Stimulated activated memory B cell treated with anti-CD40 and anti-IgM and Interleukin-4, amounts not matched to agents 10 μg/mL and 1 μg/mL and 100 μg/mL, for 72 hours (primary cell): Measurements from ENCODE around the gene PDGFD.

Experiments
- ATAC-seq: fragments of 150-1000 bp; cut with Tn5 transposase; 2 replicates; pipeline ENCODE4 v1.10.0; 2021
- H3K27ac Mint-ChIP-seq: one replicate; pipeline ENCODE4 v1.8.0; 2022; ENCODE audit warnings: mild to moderate bottlenecking, mixed read lengths
- H3K27me3 Mint-ChIP-seq: one replicate; pipeline ENCODE4 v1.8.0; 2022; ENCODE audit warnings: mixed read lengths
- H3K36me3 Mint-ChIP-seq: one replicate; pipeline ENCODE4 v1.8.0; 2022; ENCODE audit warnings: mixed read lengths
- H3K4me1 Mint-ChIP-seq: one replicate; pipeline ENCODE4 v1.8.0; 2022; ENCODE audit warnings: mixed read lengths
- H3K4me3 Mint-ChIP-seq: one replicate; pipeline ENCODE4 v1.8.0; 2022; ENCODE audit warnings: mild to moderate bottlenecking, moderate library complexity, mixed read lengths
- H3K9me3 Mint-ChIP-seq: one replicate; pipeline ENCODE4 v1.8.0; 2022; ENCODE audit warnings: mixed read lengths

The PDGFD gene

GRCh38 chr11:104091281-104092096 lies 72.5 kb downstream of the PDGFD start:
- no peaks in the 10 kb centered on the region for H3K36me3 Mint-ChIP-seq
- no peak overlapping the region for H3K4me3 Mint-ChIP-seq
- ATAC-seq = no peak
- peaks cover 10% of the 10 kb centered on the region for H3K27me3 Mint-ChIP-seq
- H3K27ac Mint-ChIP-seq = no peak overlapping the region
- H3K9me3 Mint-ChIP-seq = no peaks in the 10 kb centered on the region
- H3K4me1 Mint-ChIP-seq = no peaks in the 10 kb centered on the region

DNA sequence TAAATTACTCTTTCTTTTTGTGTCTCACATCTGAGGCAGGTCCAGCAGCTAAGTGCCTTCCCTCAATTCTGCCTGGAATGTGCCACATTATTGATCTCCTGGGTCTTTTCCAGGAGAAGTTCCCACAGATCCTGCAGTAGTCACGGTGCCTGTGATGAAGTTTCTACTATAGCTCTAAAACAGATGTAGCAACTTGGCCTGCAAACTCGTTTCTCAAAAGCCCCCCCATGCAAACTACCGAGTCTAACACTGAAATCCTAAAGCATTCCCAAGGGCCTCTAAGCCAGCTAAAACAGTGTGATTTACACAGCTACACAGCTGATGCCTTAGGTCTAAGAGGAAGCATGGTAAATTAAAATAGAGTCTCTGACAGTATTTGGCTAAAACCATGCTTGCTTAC lies 73.2 kb downstream of the PDGFD start:
- Mint-ChIP-seq H3K4me3 (no peak overlapping the region), H3K9me3 (no peaks in the 10 kb centered on the region), H3K4me1 (no peaks in the 10 kb centered on the region), H3K36me3 (no peaks in the 10 kb centered on the region), H3K27me3 (peaks cover 10% of the 10 kb centered on the region), H3K27ac (no peak overlapping the region)
- no peak for ATAC-seq

GRCh38 chr11:104089481-104089880 lies 74.5 kb downstream of the PDGFD start:
- H3K4me3 Mint-ChIP-seq = no peak overlapping the region
- ATAC-seq = no peak
- H3K27me3 Mint-ChIP-seq = peaks cover 4% of the 10 kb centered on the region
- H3K36me3 Mint-ChIP-seq = no peaks in the 10 kb centered on the region
- H3K27ac Mint-ChIP-seq = no peak overlapping the region
- no peaks in the 10 kb centered on the region for H3K4me1 Mint-ChIP-seq
- no peaks in the 10 kb centered on the region for H3K9me3 Mint-ChIP-seq

DNA sequence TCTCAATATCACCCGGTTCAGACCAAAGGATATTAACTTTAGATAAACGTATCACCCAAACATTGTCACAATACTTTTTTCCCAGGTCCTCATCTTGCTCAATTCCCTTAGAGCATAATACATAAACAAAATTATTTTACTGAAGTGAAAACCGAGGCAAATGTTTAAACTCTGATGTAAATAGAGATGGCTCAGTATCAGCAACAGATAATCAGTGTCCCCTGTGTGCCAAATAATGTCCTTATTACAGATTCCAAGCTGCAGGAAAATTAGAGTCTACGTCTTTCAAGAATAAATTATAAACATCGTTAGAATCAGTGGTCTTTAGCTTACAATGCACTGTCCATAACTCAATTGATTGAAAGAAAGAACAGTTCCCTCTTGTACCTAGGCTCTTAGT lies 77.3 kb downstream of the PDGFD start:
- no peaks in the 10 kb centered on the region for H3K27me3 Mint-ChIP-seq
- no peak overlapping the region for H3K4me3 Mint-ChIP-seq
- ATAC-seq = no peak
- no peaks in the 10 kb centered on the region for H3K4me1 Mint-ChIP-seq
- no peak overlapping the region for H3K27ac Mint-ChIP-seq
- H3K36me3 Mint-ChIP-seq = no peaks in the 10 kb centered on the region
- no peaks in the 10 kb centered on the region for H3K9me3 Mint-ChIP-seq

- no peaks in the 10 kb centered on the region for H3K36me3 Mint-ChIP-seq
- no peak overlapping the region for H3K27ac Mint-ChIP-seq
- no peaks in the 10 kb centered on the region for H3K27me3 Mint-ChIP-seq
- no peak overlapping the region for H3K4me3 Mint-ChIP-seq
- H3K4me1 Mint-ChIP-seq = peaks cover 12% of the 10 kb centered on the region
- H3K9me3 Mint-ChIP-seq = no peaks in the 10 kb centered on the region
- no peak for ATAC-seq
Observed at GRCh38 chr11:104078995-104079394, 85.0 kb downstream of the PDGFD start.

DNA sequence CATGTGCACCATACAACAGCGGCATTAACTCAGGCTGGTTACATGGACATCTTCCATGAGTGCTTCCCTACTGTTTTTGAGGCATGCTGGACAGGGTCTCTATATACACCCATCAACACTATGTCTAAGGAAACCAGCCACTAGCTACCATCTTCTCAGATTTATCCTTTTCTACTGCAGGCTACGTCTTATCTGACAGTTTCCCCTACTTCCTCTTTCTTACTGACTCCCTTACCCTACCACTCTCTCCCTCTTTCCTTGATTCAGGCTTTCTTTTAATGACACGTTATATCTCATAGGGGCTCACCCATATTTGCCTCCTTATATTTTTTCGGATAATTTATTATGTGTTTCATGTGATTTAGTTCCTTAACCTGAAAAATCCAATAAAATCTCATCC lies 85.7 kb downstream of the PDGFD start:
- no peaks in the 10 kb centered on the region for H3K36me3 Mint-ChIP-seq
- H3K27ac Mint-ChIP-seq = no peak overlapping the region
- no peaks in the 10 kb centered on the region for H3K27me3 Mint-ChIP-seq
- ATAC-seq = no peak
- H3K4me1 Mint-ChIP-seq = peaks cover 15% of the 10 kb centered on the region
- no peak overlapping the region for H3K4me3 Mint-ChIP-seq
- H3K9me3 Mint-ChIP-seq = no peaks in the 10 kb centered on the region

- peaks cover 15% of the 10 kb centered on the region for H3K4me1 Mint-ChIP-seq
Observed at GRCh38 chr11:104076455-104076854, 87.5 kb downstream of the PDGFD start.

GRCh38 chr11:104075706-104076105 lies 88.2 kb downstream of the PDGFD start:
- Mint-ChIP-seq H3K27ac (no peak overlapping the region), H3K27me3 (no peaks in the 10 kb centered on the region), H3K4me3 (no peak overlapping the region), H3K9me3 (no peaks in the 10 kb centered on the region), H3K36me3 (no peaks in the 10 kb centered on the region), H3K4me1 (peaks cover 15% of the 10 kb centered on the region)
- no peak for ATAC-seq

More at GRCh38 chr11:104076455-104076854, 87.5 kb downstream of the PDGFD start:
- no peak overlapping the region for H3K4me3 Mint-ChIP-seq
- no peak for ATAC-seq
- no peaks in the 10 kb centered on the region for H3K27me3 Mint-ChIP-seq
- no peaks in the 10 kb centered on the region for H3K36me3 Mint-ChIP-seq
- no peak overlapping the region for H3K27ac Mint-ChIP-seq
- H3K9me3 Mint-ChIP-seq = no peaks in the 10 kb centered on the region

GRCh38 chr11:104075091-104075490 lies 88.9 kb downstream of the PDGFD start:
- no peak overlapping the region for H3K4me3 Mint-ChIP-seq
- no peaks in the 10 kb centered on the region for H3K9me3 Mint-ChIP-seq
- no peaks in the 10 kb centered on the region for H3K36me3 Mint-ChIP-seq
- peaks cover 15% of the 10 kb centered on the region for H3K4me1 Mint-ChIP-seq
- H3K27me3 Mint-ChIP-seq = no peaks in the 10 kb centered on the region
- H3K27ac Mint-ChIP-seq = no peak overlapping the region
- no peak for ATAC-seq

DNA sequence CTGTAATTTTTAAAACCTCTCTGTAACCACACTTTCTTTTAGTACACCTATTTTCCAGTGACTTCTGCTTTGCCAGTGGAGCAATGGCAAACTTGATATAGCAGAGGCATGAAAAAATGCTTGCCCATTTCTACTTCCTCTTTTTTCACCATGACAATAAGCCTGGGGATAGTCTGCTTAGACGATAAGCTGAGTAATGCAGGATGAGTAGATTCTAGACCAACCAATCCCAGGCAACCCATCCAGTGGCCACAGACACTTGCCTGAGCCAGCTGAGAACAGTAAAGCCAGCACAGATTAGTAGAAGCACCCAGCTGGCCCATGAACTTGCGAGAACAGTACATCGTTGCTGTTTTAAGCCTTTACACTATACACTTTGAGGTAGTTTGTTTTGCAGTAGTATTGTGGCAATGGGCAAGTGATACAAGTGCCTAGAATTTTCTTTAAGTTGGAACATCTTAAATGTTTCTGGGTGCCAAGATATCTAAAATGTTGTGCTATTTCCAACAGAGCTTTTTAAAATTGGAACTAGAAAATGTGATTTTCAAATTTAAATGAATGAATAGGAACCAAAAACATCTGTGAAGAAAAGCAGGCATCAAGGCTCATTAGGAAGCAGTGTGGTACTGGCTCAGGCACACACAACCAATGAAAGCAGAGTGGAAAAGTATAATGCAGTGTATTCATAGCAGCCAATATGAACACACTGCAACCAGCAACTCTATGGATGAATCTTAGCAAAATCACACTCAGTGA lies 89.8 kb downstream of the PDGFD start:
- no peak overlapping the region for H3K27ac Mint-ChIP-seq
- no peaks in the 10 kb centered on the region for H3K27me3 Mint-ChIP-seq
- H3K4me1 Mint-ChIP-seq = peaks cover 15% of the 10 kb centered on the region
- H3K9me3 Mint-ChIP-seq = no peaks in the 10 kb centered on the region
- peak; percentile 77 for ATAC-seq
- H3K36me3 Mint-ChIP-seq = no peaks in the 10 kb centered on the region
- H3K4me3 Mint-ChIP-seq = no peak overlapping the region

DNA sequence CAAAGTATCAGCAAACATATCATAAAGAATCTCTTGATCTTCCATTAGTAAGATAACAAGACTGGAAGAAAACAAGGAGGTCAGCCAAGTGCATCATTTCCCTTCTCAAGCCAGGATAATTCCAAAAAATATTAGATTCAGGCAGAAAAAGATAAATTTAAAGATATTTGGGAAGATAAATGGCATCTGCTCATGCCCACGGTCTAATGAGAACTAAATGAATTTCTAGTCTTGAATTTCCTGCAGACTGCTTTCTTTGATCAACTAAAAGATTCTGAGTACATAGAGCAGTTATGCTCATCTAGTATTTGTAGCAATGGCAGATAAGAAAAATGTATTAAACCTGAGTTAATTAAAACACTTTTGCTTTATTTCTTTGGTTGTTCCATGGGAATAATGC lies 96.4 kb downstream of the PDGFD start:
- no peaks in the 10 kb centered on the region for H3K27me3 Mint-ChIP-seq

GRCh38 chr11:104064034-104064630 lies 99.8 kb downstream of the PDGFD start:
- no peak overlapping the region for H3K4me3 Mint-ChIP-seq
- no peak overlapping the region for H3K27ac Mint-ChIP-seq
- no peak for ATAC-seq
- H3K27me3 Mint-ChIP-seq = no peaks in the 10 kb centered on the region
- H3K36me3 Mint-ChIP-seq = no peaks in the 10 kb centered on the region
- H3K9me3 Mint-ChIP-seq = peaks cover 3% of the 10 kb centered on the region
- peaks cover 7% of the 10 kb centered on the region for H3K4me1 Mint-ChIP-seq

More for the DNA sequence above, 96.4 kb downstream of the PDGFD start:
- Mint-ChIP-seq H3K4me1 (peaks cover 7% of the 10 kb centered on the region), H3K27ac (no peak overlapping the region), H3K36me3 (no peaks in the 10 kb centered on the region), H3K4me3 (no peak overlapping the region), H3K9me3 (peaks cover 3% of the 10 kb centered on the region)
- ATAC-seq = no peak

DNA sequence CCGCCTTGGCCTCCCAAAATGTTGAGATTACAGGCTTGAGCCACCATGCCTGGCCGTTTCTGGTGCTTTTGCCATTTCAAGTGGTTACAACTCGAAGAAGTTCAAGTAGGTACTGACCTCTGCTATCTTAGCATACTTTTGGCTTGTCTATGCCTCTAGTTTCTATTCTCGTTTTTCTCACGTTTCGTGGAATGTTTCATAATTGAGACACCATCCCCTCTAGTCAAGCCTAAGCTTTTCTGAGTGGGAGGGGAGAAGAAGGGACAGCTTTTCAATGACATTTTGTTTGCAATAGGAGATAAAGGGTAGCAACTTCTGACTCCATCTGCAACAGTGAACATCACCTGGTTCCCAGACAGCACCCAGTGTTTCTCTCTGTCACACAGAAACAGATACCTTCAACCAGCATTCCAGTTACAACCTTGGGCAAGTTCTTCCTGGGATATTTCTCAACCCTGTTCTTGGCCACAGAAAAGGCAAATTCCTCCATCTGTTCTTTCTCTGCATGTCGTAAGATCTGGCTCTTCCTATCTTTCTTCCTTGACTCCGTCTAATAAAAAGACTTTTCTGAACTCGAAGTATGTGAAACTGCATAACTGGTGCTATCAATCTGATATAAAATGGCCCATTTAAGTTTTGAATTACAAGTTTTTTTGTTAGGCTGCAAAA lies 102.0 kb downstream of the PDGFD start:
- peaks cover 3% of the 10 kb centered on the region for H3K9me3 Mint-ChIP-seq
- H3K27ac Mint-ChIP-seq = no peak overlapping the region
- H3K36me3 Mint-ChIP-seq = no peaks in the 10 kb centered on the region
- H3K4me3 Mint-ChIP-seq = no peak overlapping the region
- H3K27me3 Mint-ChIP-seq = no peaks in the 10 kb centered on the region
- H3K4me1 Mint-ChIP-seq = peaks cover 7% of the 10 kb centered on the region
- ATAC-seq = no peak

GRCh38 chr11:104060820-104061219 lies 103.1 kb downstream of the PDGFD start:
- H3K4me1 Mint-ChIP-seq = peaks cover 7% of the 10 kb centered on the region
- H3K9me3 Mint-ChIP-seq = peaks cover 3% of the 10 kb centered on the region
- no peak overlapping the region for H3K27ac Mint-ChIP-seq
- ATAC-seq = no peak
- no peak overlapping the region for H3K4me3 Mint-ChIP-seq
- no peaks in the 10 kb centered on the region for H3K27me3 Mint-ChIP-seq
- no peaks in the 10 kb centered on the region for H3K36me3 Mint-ChIP-seq
